Stomach (tissue), 9 donors: ENCODE measurements around the gene PLS1. TPM values are rescaled to one million over a fixed set of nuclear protein-coding genes. Genes with fewer than 3 reads are reported as not detected.

Experiments used
- DNase-seq, 2 donors: peaks; one replicate each; pipeline versions ENCODE4 v3.0.0 to v3.0.0-alpha.2; 2013 to 2019
- H3K27ac ChIP-seq, 5 donors: fragments of 200-600 bp in 4 of 5; sonication (generic) in 4 of 5; one replicate each; pipeline ENCODE4 v1.5.1; 2013 to 2019; ENCODE audit warnings: mild to moderate bottlenecking in 1 of 5, moderate library complexity in 1 of 5
- H3K27me3 ChIP-seq, 3 donors: fragments of 200-600 bp; sonication (generic); one replicate each; pipeline ENCODE4 v1.5.1; 2017 to 2019; ENCODE audit warnings: mixed run types in 1 of 3
- H3K36me3 ChIP-seq, 4 donors: fragments of 200-600 bp; sonication (generic); 1 replicate in 3 of 4; 2 replicates in 1 of 4; pipeline ENCODE4 v1.5.1; 2016 to 2019
- H3K4me1 ChIP-seq, 4 donors: fragments of 200-600 bp; sonication (generic); one replicate each; pipeline ENCODE4 v1.5.1; 2016 to 2019
- H3K4me3 ChIP-seq, 4 donors: fragments of 200-600 bp; sonication (generic) in 3 of 4; one replicate each; pipeline ENCODE4 v1.5.1; 2016 to 2019; ENCODE audit warnings: mild to moderate bottlenecking in 1 of 4
- H3K9me3 ChIP-seq, 4 donors: fragments of 200-600 bp; sonication (generic); one replicate each; pipeline ENCODE4 v1.5.1; 2016 to 2019
- EP300 ChIP-seq: sonication (generic); formaldehyde crosslinking; IDR thresholded peaks from one replicate; pipeline ENCODE4 v1.6.1; 2017; ENCODE audit warnings: antibody characterized with exemption
- POLR2A ChIP-seq, 4 donors: fragments of 450-650 bp; IDR thresholded peaks; one replicate each; pipeline ENCODE4 v1.6.1; 2016; ENCODE audit warnings: antibody characterized with exemption in 4 of 4, control low read depth in 2 of 4, mild to moderate bottlenecking in 1 of 4, moderate library complexity in 1 of 4
- POLR2AphosphoS5 ChIP-seq, 3 donors: sonication (generic); formaldehyde crosslinking; IDR thresholded peaks; one replicate each; pipeline ENCODE4 v1.6.1; 2016; ENCODE audit warnings: antibody characterized with exemption in 3 of 3
- WGBS, 5 donors: extraction: QIAGEN DNeasy Blood & Tissue Kit in 3 of 5; methylation state at CpG; one replicate each; pipeline versions ENCODE4 v1.1.5 to v1.1.7; 2013 to 2018; 5-methylcytosine and 5-hydroxymethylcytosine counted together
- intact Hi-C: fragments of 100-400 bp; cut with DNase I; formaldehyde crosslinking; loops from one replicate; pipeline ENCODE4 v1.15.1; 2023; ENCODE audit warnings: low total_unique reads
- polyA plus RNA-seq, 3 donors: library from polyadenylated mRNA; stranded (reverse); fragments of 200-250 nt; gene quantifications; one replicate each; pipeline ENCODE4 v1.2.3, GENCODE V29; 2013
- total RNA-seq, 5 donors: library from RNA; depleted of rRNA; stranded (reverse); fragments of >200 nt; gene quantifications; one replicate each; pipeline versions ENCODE4 v1.1.0 to v1.2.3, GENCODE V29; 2014 to 2016
- TF ChIP-seq, protein P1 (sequence below), 7 experiments: fragments of 450-650 bp in 4 of 7; fragments of 200-600 bp in 3 of 7; sonication (generic) in 3 of 7; IDR thresholded peaks; one replicate each; pipeline ENCODE4 v1.5.1; 2016 to 2019; ENCODE audit warnings: antibody characterized with exemption in 7 of 7, control low read depth in 2 of 7, mild to moderate bottlenecking in 1 of 7
- donor health status: healthy with polysubstance abuse.
- donor health status: Bipolar disorder and iron deficiency.
- donor health status: healthy.

The PLS1 gene
- total and polyA plus RNA-seq, 8 donors = 5.2 to 79.1 (median 19.3) TPM

DNA sequence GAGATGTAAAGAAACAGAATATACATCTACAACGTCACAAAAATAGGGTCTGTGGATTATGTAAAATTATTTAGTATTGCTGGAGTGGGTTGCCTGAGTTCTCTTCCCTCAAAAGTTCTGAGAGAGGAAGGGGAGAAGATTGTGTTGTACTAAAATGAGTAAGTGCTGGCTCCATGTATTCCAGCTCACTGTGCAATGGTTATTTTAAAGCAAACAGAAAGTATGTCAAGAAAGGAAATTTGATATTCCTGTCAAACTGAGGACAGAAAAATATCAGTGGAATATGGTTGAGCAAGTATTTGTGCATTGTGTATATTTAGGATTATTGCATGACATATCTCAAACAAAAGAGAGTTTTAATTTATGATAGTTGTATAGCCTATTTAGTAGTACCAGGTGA lies 129.8 kb downstream of the PLS1 start:
- H3K27ac ChIP-seq = no peak overlapping the region
- peaks cover 0 to 17% (median 12%) of the 10 kb centered on the region in 3 donors for H3K27me3 ChIP-seq
- H3K4me1 ChIP-seq = peaks cover 0 to 25% (median 17%) of the 10 kb centered on the region in 4 donors
- TF ChIP-seq POLR2A (IDR thresholded peaks at IDR 0.05) = no peak
- TF ChIP-seq EP300 = no peak
- TF ChIP-seq POLR2AphosphoS5 (IDR thresholded peaks at IDR 0.05) = no peak
- TF ChIP-seq, protein P1, sequence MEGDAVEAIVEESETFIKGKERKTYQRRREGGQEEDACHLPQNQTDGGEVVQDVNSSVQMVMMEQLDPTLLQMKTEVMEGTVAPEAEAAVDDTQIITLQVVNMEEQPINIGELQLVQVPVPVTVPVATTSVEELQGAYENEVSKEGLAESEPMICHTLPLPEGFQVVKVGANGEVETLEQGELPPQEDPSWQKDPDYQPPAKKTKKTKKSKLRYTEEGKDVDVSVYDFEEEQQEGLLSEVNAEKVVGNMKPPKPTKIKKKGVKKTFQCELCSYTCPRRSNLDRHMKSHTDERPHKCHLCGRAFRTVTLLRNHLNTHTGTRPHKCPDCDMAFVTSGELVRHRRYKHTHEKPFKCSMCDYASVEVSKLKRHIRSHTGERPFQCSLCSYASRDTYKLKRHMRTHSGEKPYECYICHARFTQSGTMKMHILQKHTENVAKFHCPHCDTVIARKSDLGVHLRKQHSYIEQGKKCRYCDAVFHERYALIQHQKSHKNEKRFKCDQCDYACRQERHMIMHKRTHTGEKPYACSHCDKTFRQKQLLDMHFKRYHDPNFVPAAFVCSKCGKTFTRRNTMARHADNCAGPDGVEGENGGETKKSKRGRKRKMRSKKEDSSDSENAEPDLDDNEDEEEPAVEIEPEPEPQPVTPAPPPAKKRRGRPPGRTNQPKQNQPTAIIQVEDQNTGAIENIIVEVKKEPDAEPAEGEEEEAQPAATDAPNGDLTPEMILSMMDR (IDR thresholded peaks at IDR 0.05) = no peak
- H3K4me3 ChIP-seq = no peak overlapping the region
- intact Hi-C loops = no loop called here
- WGBS, 5 donors = 51 to 63% (median 54%) methylated on average over 1 of the region's 1 CpG
- no peaks in the 10 kb centered on the region for H3K9me3 ChIP-seq
- no peak for DNase-seq
- H3K36me3 ChIP-seq = no peaks in the 10 kb centered on the region

DNA sequence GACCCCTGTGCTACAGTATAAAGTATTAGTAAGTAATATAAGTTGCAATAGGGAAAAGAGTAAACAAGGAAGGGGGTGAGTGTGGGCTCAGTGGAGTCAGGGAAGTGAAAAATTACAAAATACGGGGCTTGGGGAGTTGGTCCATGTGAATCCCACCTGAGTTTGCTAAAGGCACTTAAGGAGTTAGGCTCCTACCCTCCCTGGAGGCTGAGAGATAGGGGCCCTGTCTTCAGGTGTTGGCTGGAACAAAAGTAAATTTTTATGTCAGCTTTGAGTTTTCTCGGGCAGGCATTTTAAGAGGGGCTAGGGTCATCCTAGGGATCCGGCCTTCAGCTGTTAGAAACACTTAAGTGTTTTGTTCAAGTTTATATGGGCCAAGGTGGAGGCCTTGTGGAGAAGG lies 135.9 kb downstream of the PLS1 start:
- no peak for DNase-seq
- no peaks in the 10 kb centered on the region for H3K36me3 ChIP-seq
- no peak overlapping the region for H3K27ac ChIP-seq
- no peaks in the 10 kb centered on the region for H3K4me1 ChIP-seq
- no peaks in the 10 kb centered on the region for H3K9me3 ChIP-seq
- TF ChIP-seq POLR2AphosphoS5 (IDR thresholded peaks at IDR 0.05) = no peak
- TF ChIP-seq, protein P1 (IDR thresholded peaks at IDR 0.05) = no peak
- TF ChIP-seq POLR2A (IDR thresholded peaks at IDR 0.05) = no peak
- TF ChIP-seq EP300 = no peak
- intact Hi-C loops = no loop called here
- 81 to 96% (median 89%) methylated on average over 3 of the region's 3 CpGs for WGBS, 5 donors
- H3K4me3 ChIP-seq = no peak overlapping the region
- H3K27me3 ChIP-seq = no peaks in the 10 kb centered on the region

DNA sequence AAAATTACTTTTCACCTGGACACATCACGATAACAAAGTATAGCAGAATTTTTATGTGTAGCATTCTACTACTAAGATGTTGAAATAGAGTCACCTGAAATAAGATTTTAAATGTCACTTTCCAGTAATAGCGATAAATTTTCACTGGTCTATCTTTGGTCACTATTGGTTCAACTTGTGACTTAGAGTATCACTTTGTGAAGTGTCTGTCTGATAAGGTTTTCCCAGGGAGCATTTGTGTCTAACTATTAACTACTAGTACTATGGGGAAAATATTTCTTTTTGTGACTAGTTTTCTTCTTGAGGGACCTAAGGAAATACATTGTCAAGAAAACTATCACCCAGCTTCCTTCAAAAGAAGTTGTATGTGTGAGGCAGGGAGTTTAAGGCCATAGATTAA lies 138.6 kb downstream of the PLS1 start:
- Histone ChIP-seq H3K4me3 (no peak overlapping the region), H3K27ac (no peak overlapping the region), H3K27me3 (no peaks in the 10 kb centered on the region), H3K9me3 (no peaks in the 10 kb centered on the region), H3K4me1 (no peaks in the 10 kb centered on the region), H3K36me3 (no peaks in the 10 kb centered on the region)
- no peak for TF ChIP-seq POLR2A (IDR thresholded peaks at IDR 0.05)
- TF ChIP-seq POLR2AphosphoS5 (IDR thresholded peaks at IDR 0.05) = no peak
- TF ChIP-seq EP300 = no peak
- TF ChIP-seq, protein P1 (IDR thresholded peaks at IDR 0.05) = no peak
- WGBS, 5 donors = 92 to 97% (median 94%) methylated on average over 2 of the region's 2 CpGs
- intact Hi-C loops = no loop called here
- no peak for DNase-seq

DNA sequence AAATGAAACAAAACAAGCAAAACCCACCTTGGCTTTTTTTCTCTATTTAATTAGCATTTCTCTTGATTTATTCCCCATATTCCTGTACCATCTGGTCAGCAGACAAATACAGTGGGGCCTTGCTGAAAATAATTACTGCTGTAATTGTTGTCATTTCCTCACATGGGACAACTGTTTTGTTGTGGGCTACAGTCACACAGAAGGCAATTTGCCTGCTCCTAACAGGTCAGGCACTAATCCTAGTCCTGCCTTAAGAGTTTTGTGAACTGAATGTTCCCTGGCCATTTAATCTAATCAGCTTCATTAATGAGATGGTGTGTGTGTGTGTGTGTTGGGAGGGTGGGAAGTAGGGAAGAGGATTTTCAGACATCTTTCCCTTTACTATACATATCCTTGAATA lies 139.3 kb downstream of the PLS1 start:
- H3K27ac ChIP-seq = no peak overlapping the region
- no peaks in the 10 kb centered on the region for H3K4me1 ChIP-seq
- TF ChIP-seq EP300 (no peak), POLR2A (IDR thresholded peaks at IDR 0.05) (no peak), POLR2AphosphoS5 (IDR thresholded peaks at IDR 0.05) (no peak)
- TF ChIP-seq, protein P1 (IDR thresholded peaks at IDR 0.05) = no peak
- DNase-seq = no peak
- no peaks in the 10 kb centered on the region for H3K27me3 ChIP-seq
- H3K9me3 ChIP-seq = no peaks in the 10 kb centered on the region
- H3K36me3 ChIP-seq = no peaks in the 10 kb centered on the region
- H3K4me3 ChIP-seq = no peak overlapping the region
- intact Hi-C loops = no loop called here
